ENCODE data around the gene OR7A5.

DNA sequence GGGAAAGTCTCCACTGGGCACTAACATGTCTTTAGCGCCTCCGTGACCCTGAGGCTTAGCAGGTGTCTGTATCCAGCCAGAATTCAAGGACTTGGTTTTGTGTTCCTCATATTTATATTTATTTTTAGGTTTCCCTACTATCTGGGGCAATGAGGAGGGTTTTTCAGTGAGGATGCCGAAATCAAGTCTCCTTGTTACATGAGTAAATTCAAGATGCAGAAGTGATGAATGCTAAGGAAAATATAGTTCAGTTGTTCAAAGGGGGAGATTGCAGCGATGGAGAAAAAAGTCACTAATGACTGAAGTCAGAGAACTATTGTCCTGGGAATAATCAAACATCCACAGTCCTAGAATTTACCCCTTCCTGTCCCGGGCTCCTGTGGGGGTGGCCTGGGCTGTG is 55.8 kb downstream of the OR7A5 start:
- TF ChIP-seq, protein P1, sequence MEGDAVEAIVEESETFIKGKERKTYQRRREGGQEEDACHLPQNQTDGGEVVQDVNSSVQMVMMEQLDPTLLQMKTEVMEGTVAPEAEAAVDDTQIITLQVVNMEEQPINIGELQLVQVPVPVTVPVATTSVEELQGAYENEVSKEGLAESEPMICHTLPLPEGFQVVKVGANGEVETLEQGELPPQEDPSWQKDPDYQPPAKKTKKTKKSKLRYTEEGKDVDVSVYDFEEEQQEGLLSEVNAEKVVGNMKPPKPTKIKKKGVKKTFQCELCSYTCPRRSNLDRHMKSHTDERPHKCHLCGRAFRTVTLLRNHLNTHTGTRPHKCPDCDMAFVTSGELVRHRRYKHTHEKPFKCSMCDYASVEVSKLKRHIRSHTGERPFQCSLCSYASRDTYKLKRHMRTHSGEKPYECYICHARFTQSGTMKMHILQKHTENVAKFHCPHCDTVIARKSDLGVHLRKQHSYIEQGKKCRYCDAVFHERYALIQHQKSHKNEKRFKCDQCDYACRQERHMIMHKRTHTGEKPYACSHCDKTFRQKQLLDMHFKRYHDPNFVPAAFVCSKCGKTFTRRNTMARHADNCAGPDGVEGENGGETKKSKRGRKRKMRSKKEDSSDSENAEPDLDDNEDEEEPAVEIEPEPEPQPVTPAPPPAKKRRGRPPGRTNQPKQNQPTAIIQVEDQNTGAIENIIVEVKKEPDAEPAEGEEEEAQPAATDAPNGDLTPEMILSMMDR (IDR thresholded peaks at IDR 0.05) = no peak
- TF ChIP-seq POLR2A (IDR thresholded peaks at IDR 0.05) (no peak), POLR2AphosphoS5 (IDR thresholded peaks at IDR 0.05) (no peak)

Measured in prostate gland (tissue), 2 donors.